Aorta (tissue), 5 donors: ENCODE data around the gene UNKL. TPM values are rescaled to one million over a fixed set of nuclear protein-coding genes. Genes with fewer than 3 reads are reported as not detected.

Experiments used
- ATAC-seq: fragments of 200-7000 bp; cut with Tn5 transposase; one replicate; pipeline ENCODE4 v1.9.1; 2022; ENCODE audit warnings: moderate library complexity; ENCODE audit not compliant: low FRiP score
- DNase-seq, 2 donors: peaks; one replicate each; pipeline ENCODE4 v3.0.0-alpha.2; 2020
- H3K27ac ChIP-seq, 2 donors: one replicate each; pipeline ENCODE4 v1.5.1; 2013; ENCODE audit warnings: low read length in 2 of 2, mild to moderate bottlenecking in 2 of 2, moderate library complexity in 2 of 2, control low read depth in 1 of 2, inconsistent platforms in 1 of 2, low read depth in 1 of 2
- H3K27me3 ChIP-seq, 2 donors: one replicate each; pipeline ENCODE4 v1.6.1; 2013; ENCODE audit warnings: control low read depth in 1 of 2, low read length in 1 of 2, mild to moderate bottlenecking in 1 of 2, moderate library complexity in 1 of 2; ENCODE audit not compliant: insufficient read depth in 2 of 2, control insufficient read depth in 1 of 2
- H3K36me3 ChIP-seq, 2 donors: one replicate each; pipeline ENCODE4 v1.6.1; 2013; ENCODE audit warnings: control low read depth in 1 of 2, low read length in 1 of 2, mild to moderate bottlenecking in 1 of 2; ENCODE audit not compliant: insufficient read depth in 2 of 2, control insufficient read depth in 1 of 2
- H3K4me1 ChIP-seq, 2 donors: one replicate each; pipeline ENCODE4 v1.6.1; 2013; ENCODE audit warnings: low read length in 2 of 2, control low read depth in 1 of 2, mild to moderate bottlenecking in 1 of 2, moderate library complexity in 1 of 2; ENCODE audit not compliant: insufficient read depth in 2 of 2, control insufficient read depth in 1 of 2
- H3K4me3 ChIP-seq, 2 donors: one replicate each; pipeline ENCODE4 v1.5.1; 2013; ENCODE audit warnings: low read length in 2 of 2, control low read depth in 1 of 2, mild to moderate bottlenecking in 1 of 2
- H3K9me3 ChIP-seq: one replicate; pipeline ENCODE4 v1.6.1; 2013; ENCODE audit warnings: mild to moderate bottlenecking, low read length; ENCODE audit not compliant: control insufficient read depth
- WGBS, 2 donors: extraction: QIAGEN DNeasy Blood & Tissue Kit; methylation state at CpG; one replicate each; pipeline ENCODE4 v1.1.7; 2013; 5-methylcytosine and 5-hydroxymethylcytosine counted together
- intact Hi-C, 2 donors: fragments of 100-400 bp; cut with DNase I; formaldehyde crosslinking; loops; one replicate each; pipeline versions ENCODE4 v1.14.2 to v1.15.0; 2022
- polyA plus RNA-seq, 2 donors: library from polyadenylated mRNA; stranded (reverse); fragments of 200-250 nt; gene quantifications; one replicate each; pipeline ENCODE4 v1.2.3, GENCODE V29; 2013
- total RNA-seq, 2 donors: library from RNA; stranded (reverse); fragmentation: NEBNext Ultra II Directional; extraction: Animal tissue kit (Norgen Biotek cat#: 25700); gene quantifications; one replicate each; pipeline ENCODE4 v1.2.1, GENCODE V29; 2021
- donor health status: healthy with polysubstance abuse.
- donor health status: Bipolar disorder and iron deficiency.
- donor health status: DM: no; HTN: no; CAD: no.
- donor health status: DM: no; HTN: no; CAD: no.
- donor health status: DM: yes; HTN: yes; CAD: no.

The UNKL gene
- total and polyA plus RNA-seq, 4 donors = 8.8 to 34.6 (median 22.6) TPM

DNA sequence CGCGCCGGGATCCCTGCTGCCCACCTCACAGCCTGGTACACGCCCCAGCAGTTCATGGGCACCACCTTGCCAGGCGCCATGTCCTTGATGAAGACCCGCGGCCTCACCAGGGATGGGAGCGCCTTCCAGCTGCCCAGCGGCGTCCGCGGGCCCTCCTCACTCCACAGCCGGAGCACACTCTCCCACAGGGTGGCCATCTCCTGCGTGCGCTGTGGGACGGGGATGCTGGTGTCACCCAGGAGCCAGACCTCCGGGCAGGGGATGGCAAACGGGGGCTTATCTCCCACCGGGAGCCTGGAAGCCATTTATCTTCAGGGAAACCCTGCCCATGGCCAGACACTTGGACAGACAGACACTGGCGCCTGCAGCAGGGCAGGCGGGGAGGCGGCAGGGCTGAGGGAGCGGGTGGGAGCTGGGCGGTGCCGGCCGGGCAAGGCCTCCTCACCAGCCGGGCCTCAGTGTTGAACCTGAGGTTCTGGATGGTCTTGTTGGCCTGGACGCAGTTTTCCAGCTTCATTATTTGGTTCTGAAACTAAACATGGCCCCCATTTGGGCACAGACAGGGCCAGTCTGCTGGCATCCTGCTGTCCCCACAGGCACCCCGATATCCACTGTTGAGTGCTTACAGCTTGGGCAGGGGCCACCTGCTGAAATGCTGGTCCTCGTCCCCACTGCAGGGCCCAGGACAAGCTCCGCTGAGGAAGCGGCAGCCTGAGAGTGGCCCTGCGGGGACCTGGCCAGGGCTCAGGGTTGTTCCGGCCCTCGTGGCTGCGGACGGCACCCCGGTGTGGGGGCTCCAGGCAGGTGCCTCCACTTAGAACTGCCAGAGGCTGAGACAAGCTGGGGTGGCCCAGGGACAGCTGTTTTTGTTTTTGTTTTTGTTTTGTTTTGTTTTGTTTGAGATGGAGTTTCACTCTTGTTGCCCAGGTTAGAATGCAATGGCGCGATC is 20.4 kb upstream of the UNKL start:
- H3K4me1 ChIP-seq = no peaks in the 10 kb centered on the region
- ATAC-seq (no peak), DNase-seq (no peak)
- no peaks in the 10 kb centered on the region for H3K27me3 ChIP-seq
- no peak overlapping the region for H3K27ac ChIP-seq
- H3K4me3 ChIP-seq = no peak overlapping the region
- no peaks in the 10 kb centered on the region for H3K9me3 ChIP-seq
- 92 to 93% methylated on average over 35 to 40 of the region's 40 CpGs for WGBS, 2 donors
- H3K36me3 ChIP-seq = no peaks in the 10 kb centered on the region
- intact Hi-C loops = no loop called here

DNA sequence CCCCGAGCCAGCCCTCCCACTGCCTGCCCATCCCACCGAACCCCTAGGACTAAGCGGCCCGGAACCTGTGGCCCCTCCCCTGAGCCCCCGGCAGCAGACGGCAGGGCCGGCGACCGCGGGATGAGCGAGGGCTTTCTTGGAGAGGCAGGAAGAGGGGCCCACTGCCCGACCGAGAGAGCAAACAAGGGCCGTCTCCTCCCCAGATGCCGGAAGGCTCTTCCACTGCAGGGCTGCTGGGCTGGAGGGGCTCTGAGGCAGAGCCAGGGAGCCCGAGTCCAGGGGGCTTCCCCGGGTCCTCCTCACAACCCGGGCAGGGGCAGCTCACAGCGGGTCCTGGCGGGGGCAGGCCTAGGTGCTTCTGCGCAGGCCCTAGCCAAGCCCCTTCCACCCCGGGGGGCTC is 19.3 kb upstream of the UNKL start:
- no peaks in the 10 kb centered on the region for H3K9me3 ChIP-seq
- 69 to 70% methylated on average over 18 to 22 of the region's 22 CpGs for WGBS, 2 donors
- H3K27me3 ChIP-seq = no peaks in the 10 kb centered on the region
- DNase-seq = no peak
- intact Hi-C loops = no loop called here
- no peaks in the 10 kb centered on the region for H3K4me1 ChIP-seq
- H3K36me3 ChIP-seq = no peaks in the 10 kb centered on the region
- ATAC-seq = no peak
- no peak overlapping the region for H3K27ac ChIP-seq
- no peak overlapping the region for H3K4me3 ChIP-seq

DNA sequence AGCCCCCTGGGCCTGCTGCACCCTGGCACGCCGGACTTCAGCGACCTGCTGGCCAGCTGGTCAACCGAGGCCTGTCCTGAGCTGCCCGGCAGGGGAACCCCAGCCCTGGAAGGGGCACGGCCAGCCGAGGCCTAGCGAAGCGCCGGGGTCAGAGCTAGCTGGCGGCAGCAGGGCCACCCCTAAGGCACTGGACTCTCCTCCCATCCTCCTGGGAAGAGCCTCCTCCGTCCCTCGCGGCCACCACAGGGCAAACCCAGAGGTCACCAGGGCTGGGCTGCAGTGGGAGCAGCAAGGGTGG is 18.7 kb upstream of the UNKL start:
- Histone ChIP-seq H3K27me3 (no peaks in the 10 kb centered on the region), H3K36me3 (no peaks in the 10 kb centered on the region), H3K27ac (no peak overlapping the region), H3K9me3 (no peaks in the 10 kb centered on the region), H3K4me3 (no peak overlapping the region), H3K4me1 (no peaks in the 10 kb centered on the region)
- ATAC-seq (no peak), DNase-seq (no peak)
- intact Hi-C loops = no loop called here
- WGBS, 2 donors = 93 to 95% methylated on average over 14 of the region's 14 CpGs

DNA sequence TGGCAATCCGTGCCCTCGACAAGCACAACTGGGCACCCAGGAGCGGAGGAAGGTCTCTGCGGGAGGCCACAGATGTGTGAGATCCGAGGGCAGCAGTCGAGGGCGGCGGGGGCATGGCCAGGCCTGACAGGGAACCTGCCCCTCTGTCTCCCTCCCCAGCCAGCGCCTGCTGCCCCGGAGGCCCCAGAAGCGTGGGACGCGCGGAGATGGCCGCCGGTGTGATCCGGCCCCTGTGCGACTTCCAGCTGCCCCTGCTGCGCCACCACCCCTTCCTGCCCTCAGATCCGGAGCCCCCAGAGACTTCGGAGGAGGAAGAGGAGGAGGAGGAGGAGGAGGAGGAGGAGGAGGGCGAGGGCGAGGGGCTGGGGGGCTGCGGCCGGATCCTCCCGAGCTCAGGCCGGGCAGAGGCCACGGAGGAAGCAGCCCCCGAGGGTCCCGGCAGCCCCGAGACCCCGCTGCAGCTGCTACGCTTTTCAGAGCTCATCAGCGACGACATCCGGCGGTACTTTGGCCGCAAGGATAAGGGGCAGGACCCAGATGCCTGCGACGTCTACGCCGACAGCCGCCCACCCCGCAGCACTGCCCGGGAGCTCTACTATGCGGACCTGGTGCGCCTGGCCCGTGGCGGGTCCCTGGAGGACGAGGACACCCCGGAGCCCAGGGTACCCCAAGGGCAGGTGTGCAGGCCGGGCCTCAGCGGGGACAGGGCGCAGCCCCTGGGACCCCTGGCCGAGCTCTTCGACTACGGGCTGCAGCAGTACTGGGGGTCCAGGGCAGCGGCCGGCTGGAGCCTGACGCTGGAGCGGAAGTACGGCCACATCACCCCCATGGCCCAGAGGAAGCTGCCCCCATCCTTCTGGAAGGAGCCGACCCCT is 18.1 kb upstream of the UNKL start:
- Histone ChIP-seq H3K36me3 (no peaks in the 10 kb centered on the region), H3K27me3 (no peaks in the 10 kb centered on the region), H3K9me3 (no peaks in the 10 kb centered on the region), H3K4me3 (no peak overlapping the region), H3K27ac (no peak overlapping the region), H3K4me1 (no peaks in the 10 kb centered on the region)
- DNase-seq = no peak
- 91% methylated on average over 55 to 63 of the region's 63 CpGs for WGBS, 2 donors
- ATAC-seq = no peak
- intact Hi-C loops = no loop called here

DNA sequence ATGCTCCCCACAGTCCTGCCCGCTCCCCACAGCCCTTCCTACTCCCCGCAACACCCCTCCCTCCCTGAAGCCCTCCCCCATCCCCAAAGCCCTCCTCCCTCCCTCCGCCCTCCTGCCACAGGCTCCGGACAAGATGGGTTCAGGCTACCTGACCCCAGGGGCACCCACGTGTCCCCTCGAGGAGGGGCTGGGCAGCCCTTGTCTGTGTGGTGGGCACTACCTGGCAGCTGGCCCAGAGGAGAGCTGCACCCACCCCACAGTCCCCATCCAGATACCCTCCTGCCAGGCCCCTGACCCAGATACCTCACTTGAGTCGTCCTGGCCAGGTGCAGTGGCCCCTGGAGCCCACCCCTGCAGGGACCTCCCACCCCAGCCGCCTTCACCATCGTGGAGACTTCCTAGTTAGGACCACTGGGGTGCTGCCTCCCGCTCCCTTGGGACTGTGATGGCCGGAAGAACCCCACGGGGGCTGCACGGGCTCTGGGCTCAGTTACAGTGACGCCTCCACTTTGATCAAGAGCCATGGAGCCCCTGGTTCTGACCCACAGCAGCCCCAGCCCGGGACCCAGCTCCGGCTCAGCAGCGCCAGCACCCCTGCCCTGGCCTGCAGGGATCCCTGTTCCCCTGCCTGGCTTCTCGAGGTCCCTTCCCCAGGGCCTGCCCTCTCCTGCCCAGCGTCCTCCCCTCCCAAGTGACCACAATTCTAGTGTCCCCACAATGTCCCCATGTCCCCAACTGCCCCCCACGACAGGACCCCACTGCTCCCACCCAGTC is 17.2 kb upstream of the UNKL start:
- Histone ChIP-seq H3K36me3 (no peaks in the 10 kb centered on the region), H3K4me1 (no peaks in the 10 kb centered on the region), H3K27ac (no peak overlapping the region), H3K9me3 (no peaks in the 10 kb centered on the region), H3K4me3 (no peak overlapping the region), H3K27me3 (no peaks in the 10 kb centered on the region)
- intact Hi-C loops = no loop called here
- DNase-seq (no peak), ATAC-seq (no peak)
- 87 to 95% methylated on average over 18 to 20 of the region's 20 CpGs for WGBS, 2 donors

DNA sequence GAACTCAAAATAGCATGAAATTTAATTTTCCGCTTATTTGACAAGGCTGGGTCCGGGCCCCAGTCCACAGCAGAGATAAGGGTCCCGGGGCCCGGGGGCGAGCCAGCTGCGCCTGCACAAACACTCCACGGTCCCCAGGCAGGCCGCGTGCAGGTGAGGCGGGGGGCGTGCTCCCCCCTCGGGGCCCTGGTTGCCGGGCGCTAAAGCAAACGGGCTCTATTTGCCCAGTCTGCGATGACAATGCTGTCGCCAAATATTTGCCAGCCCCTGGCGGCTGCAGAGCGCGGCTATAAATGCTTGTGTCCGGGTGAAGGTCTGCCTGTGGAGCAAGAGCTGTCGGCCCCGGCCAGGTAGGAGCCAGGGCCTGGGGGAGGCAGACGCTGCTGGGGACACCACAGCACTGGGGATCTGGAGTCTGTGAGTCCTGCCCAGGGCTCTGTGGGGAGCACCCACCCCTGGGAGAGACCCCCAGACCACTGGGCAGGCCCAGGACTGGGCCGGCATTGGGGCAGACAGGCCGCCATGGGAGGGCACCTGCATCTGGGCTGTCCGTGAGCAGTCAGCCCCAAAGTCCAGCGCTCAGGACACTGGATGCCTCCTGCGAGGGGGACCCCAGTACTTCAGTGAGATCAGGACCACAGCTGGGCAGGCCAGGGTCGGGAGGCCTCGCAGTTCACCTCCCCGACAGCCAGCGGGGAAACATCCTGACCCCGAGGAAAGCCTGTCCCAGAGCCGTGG is 16.4 kb upstream of the UNKL start, which contains the start of gene PERCC1:
PERCC1 (plus strand) TSS at position 320 of the 738 bp plus-strand sequence. CDS start 1,516 bp downstream, outside the sequence.
- intact Hi-C loops = no loop called here
- DNase-seq (no peak), ATAC-seq (no peak)
- no peaks in the 10 kb centered on the region for H3K36me3 ChIP-seq
- H3K9me3 ChIP-seq = no peaks in the 10 kb centered on the region
- H3K27ac ChIP-seq = no peak within 1 kb of the TSS
- H3K27me3 ChIP-seq = no peaks in the 10 kb centered on the region
- WGBS, 2 donors = 32 to 35% methylated on average over 34 to 35 of the region's 35 CpGs
- H3K4me3 ChIP-seq = no peak within 1 kb of the TSS
- no peaks in the 10 kb centered on the region for H3K4me1 ChIP-seq

DNA sequence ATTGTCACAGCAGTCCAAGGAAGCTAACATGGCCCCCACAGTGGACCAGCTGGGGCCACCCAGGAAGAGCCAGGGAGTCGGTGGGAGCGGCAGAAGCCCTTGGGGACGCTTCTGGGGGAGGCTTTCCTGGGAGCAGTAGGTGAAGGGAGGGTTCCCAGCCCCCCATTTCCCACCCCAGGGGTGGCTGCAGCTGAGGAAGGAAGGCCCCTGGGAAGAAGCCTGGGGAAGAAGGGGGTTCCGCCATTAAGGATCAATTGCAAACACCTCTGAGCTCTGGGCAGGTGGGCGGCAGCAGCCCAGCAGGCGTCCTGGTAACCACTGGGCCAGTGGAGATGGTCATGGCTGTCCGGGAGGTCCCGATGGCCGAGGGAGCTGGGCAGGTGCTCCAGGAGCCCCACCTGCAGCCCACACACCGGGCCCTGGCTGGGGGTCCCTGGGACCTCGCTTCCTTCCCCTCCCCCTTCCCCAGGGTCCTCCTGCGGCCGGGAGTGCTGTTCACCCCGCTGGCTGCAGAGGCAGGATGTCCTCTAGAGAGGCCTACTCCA is 15.8 kb upstream of the UNKL start:
- intact Hi-C loops = no loop called here
- Histone ChIP-seq H3K4me3 (no peak overlapping the region), H3K4me1 (no peaks in the 10 kb centered on the region), H3K27me3 (no peaks in the 10 kb centered on the region), H3K27ac (no peak overlapping the region), H3K36me3 (no peaks in the 10 kb centered on the region), H3K9me3 (no peaks in the 10 kb centered on the region)
- 57 to 60% methylated on average over 14 of the region's 14 CpGs for WGBS, 2 donors
- ATAC-seq (no peak), DNase-seq (no peak)

GRCh38 chr16:1429631-1430030 is 15.1 kb upstream of the UNKL start:
- Histone ChIP-seq H3K36me3 (no peaks in the 10 kb centered on the region), H3K9me3 (no peaks in the 10 kb centered on the region), H3K4me1 (no peaks in the 10 kb centered on the region), H3K4me3 (no peak overlapping the region), H3K27me3 (no peaks in the 10 kb centered on the region), H3K27ac (no peak overlapping the region)
- ATAC-seq (no peak), DNase-seq (no peak)
- intact Hi-C loops = no loop called here
- 92 to 93% methylated on average over 12 to 13 of the region's 13 CpGs for WGBS, 2 donors
